B cell (primary cell): ENCODE results near the gene MAGI2. TPM values are rescaled to one million over a fixed set of nuclear protein-coding genes. Genes with fewer than 3 reads are reported as not detected.

Source experiments
- ATAC-seq: fragments of 200-7000 bp; cut with Tn5 transposase; one replicate; pipeline ENCODE4 v1.10.0; 2021; ENCODE audit warnings: low read depth, mild to moderate bottlenecking, moderate number of reproducible peaks, moderate library complexity
- CTCF ChIA-PET: fragments of 350-600 bp; sonication (Branson Sonifier 250); formaldehyde crosslinking; loops from one replicate; lab custom pipeline; 2021; ENCODE audit warnings: antibody characterized with exemption, inconsistent platforms; lab: Charles Lee
- POLR2A ChIA-PET: fragments of 350-600 bp; sonication (Branson Sonifier 250); formaldehyde crosslinking; loops from one replicate; lab custom pipeline; 2021; ENCODE audit warnings: antibody characterized with exemption; lab: Charles Lee
- DNase-seq: peaks from one replicate; pipeline ENCODE4 v3.0.0; 2013
- H2AFZ ChIP-seq: 2 replicates; pipeline ENCODE4 v1.6.1; 2012; ENCODE audit warnings: mild to moderate bottlenecking, low read depth, low read length; ENCODE audit not compliant: insufficient read depth, poor library complexity, severe bottlenecking
- H3K27ac ChIP-seq, 2 donors: 1 replicate in 1 of 2; 2 replicates in 1 of 2; pipeline ENCODE4 v1.5.1; 2012 to 2013; ENCODE audit warnings: low read length in 2 of 2, mild to moderate bottlenecking in 2 of 2, moderate library complexity in 1 of 2
- H3K27me3 ChIP-seq, 4 experiments: fragments of 200-600 bp in 1 of 4; sonication (generic) in 1 of 4; replicated peaks in 1 of 4; 1 replicate in 2 of 4; 2 replicates in 2 of 4; pipeline versions ENCODE4 v1.6.1 to v1.7.0; 2013 to 2016; ENCODE audit warnings: low read length in 3 of 4, mild to moderate bottlenecking in 2 of 4, mixed read lengths in 1 of 4, moderate library complexity in 1 of 4; ENCODE audit not compliant: insufficient read depth in 4 of 4, control insufficient read depth in 3 of 4; ENCODE audit errors: control extremely low read depth in 1 of 4
- H3K36me3 ChIP-seq, 2 experiments: replicated peaks in 1 of 2; 1 replicate in 1 of 2; 2 replicates in 1 of 2; pipeline versions ENCODE4 v1.6.1 to v1.7.1; 2013; ENCODE audit warnings: low read length in 1 of 2; ENCODE audit not compliant: insufficient read depth in 2 of 2, control insufficient read depth in 1 of 2; ENCODE audit errors: control extremely low read depth in 1 of 2, extremely low read depth in 1 of 2
- H3K4me1 ChIP-seq, 2 donors: fragments of 200-600 bp in 1 of 2; sonication (generic) in 1 of 2; 1 replicate in 1 of 2; 2 replicates in 1 of 2; pipeline versions ENCODE4 v1.5.1 to v1.6.1; 2013 to 2017; ENCODE audit warnings: low read length in 2 of 2; ENCODE audit not compliant: control insufficient read depth in 2 of 2, insufficient read depth in 2 of 2
- H3K4me2 ChIP-seq: replicated peaks from 2 replicates; pipeline ENCODE3; 2012; ENCODE audit warnings: mild to moderate bottlenecking, low read depth, low read length; ENCODE audit not compliant: poor library complexity, severe bottlenecking
- H3K4me3 ChIP-seq, 5 experiments: fragments of 200-600 bp in 1 of 5; sonication (generic) in 1 of 5; 1 replicate in 3 of 5; 2 replicates in 2 of 5; pipeline versions ENCODE4 v1.5.1 to v1.7.0; 2011 to 2016; ENCODE audit warnings: low read length in 4 of 5, mild to moderate bottlenecking in 4 of 5, low read depth in 2 of 5, control low read depth in 1 of 5, moderate library complexity in 1 of 5; ENCODE audit not compliant: insufficient read depth in 1 of 5; ENCODE audit errors: control extremely low read depth in 1 of 5, extremely low read depth in 1 of 5
- H3K79me2 ChIP-seq: fragments of 200-600 bp; sonication (generic); one replicate; pipeline ENCODE4 v1.6.0; 2016; ENCODE audit warnings: low read length; ENCODE audit not compliant: control insufficient read depth, insufficient read depth
- H3K9ac ChIP-seq: fragments of 200-600 bp; sonication (generic); 2 replicates; pipeline ENCODE4 v1.6.1; 2017; ENCODE audit warnings: mild to moderate bottlenecking, low read length, moderate library complexity
- H3K9me3 ChIP-seq, 3 donors: one replicate each; pipeline versions ENCODE4 v1.6.1 to v1.7.1; 2013; ENCODE audit warnings: low read length in 2 of 3; ENCODE audit not compliant: control insufficient read depth in 2 of 3, insufficient read depth in 1 of 3; ENCODE audit errors: control extremely low read depth in 1 of 3
- H4K20me1 ChIP-seq: 2 replicates; pipeline ENCODE4 v1.6.0; 2012; ENCODE audit warnings: mild to moderate bottlenecking, low read length; ENCODE audit not compliant: insufficient read depth, control insufficient read depth, poor library complexity, severe bottlenecking
- H3K27ac Mint-ChIP-seq: one replicate; pipeline ENCODE4 v1.8.0; 2021; ENCODE audit warnings: mixed read lengths
- H3K27me3 Mint-ChIP-seq: one replicate; pipeline ENCODE4 v1.8.0; 2021; ENCODE audit warnings: mixed read lengths
- H3K4me1 Mint-ChIP-seq: one replicate; pipeline ENCODE4 v1.8.0; 2021; ENCODE audit warnings: mixed read lengths
- H3K4me3 Mint-ChIP-seq: one replicate; pipeline ENCODE4 v1.8.0; 2021; ENCODE audit warnings: mixed read lengths
- H3K9me3 Mint-ChIP-seq: one replicate; pipeline ENCODE4 v1.8.0; 2022; ENCODE audit warnings: mixed read lengths; ENCODE audit not compliant: insufficient read depth
- CTCF ChIP-seq: fragments of 200-600 bp; IDR thresholded peaks from one replicate; pipeline ENCODE4 v1.8.0; 2022; ENCODE audit warnings: antibody characterized with exemption, mild to moderate bottlenecking
- EZH2 ChIP-seq: IDR thresholded peaks from 2 replicates; pipeline ENCODE4 v1.6.1; 2012; ENCODE audit warnings: borderline replicate concordance, low read depth, mild to moderate bottlenecking, moderate library complexity, low read length; ENCODE audit not compliant: insufficient read depth, poor library complexity, severe bottlenecking
- WGBS: methylation state at CpG from one replicate; pipeline ENCODE4 v1.1.5; 2013; ENCODE audit warnings: missing lambda C conversion rate; ENCODE audit not compliant: insufficient coverage; 5-methylcytosine and 5-hydroxymethylcytosine counted together
- intact Hi-C: fragments of 100-400 bp; cut with micrococcal nuclease; formaldehyde crosslinking; loops from one replicate; pipeline ENCODE4 v1.10.0; 2022
- polyA plus RNA-seq: library from polyadenylated mRNA; depleted of rRNA; stranded (reverse); fragments of >200 nt; gene quantifications from 2 replicates; pipeline ENCODE4 v1.2.3, GENCODE V29; 2012
- total RNA-seq, 2 donors: library from RNA; stranded (reverse); fragments of 120-200 nt in 1 of 2; gene quantifications; 1 replicate in 1 of 2; 2 replicates in 1 of 2; pipeline versions ENCODE4 v1.2.3 to v1.2.4, GENCODE V29; 2013 to 2022

Gene MAGI2
- total and polyA plus RNA-seq, 2 donors (not counting 1 experiment from before 2014, with no cell fraction given): 0.16 to 0.64 TPM

GRCh38 chr7:79412915-79413314 is 40.6 kb downstream of the MAGI2 start:
- Histone ChIP-seq H3K9ac (no peak overlapping the region), H4K20me1 (no peaks in the 10 kb centered on the region), H3K4me3 (no peak overlapping the region), H3K36me3 (no peaks in the 10 kb centered on the region), H2AFZ (no peak overlapping the region), H3K4me1 (no peaks in the 10 kb centered on the region), H3K27me3 (no peaks in the 10 kb centered on the region), H3K27ac (no peak overlapping the region), H3K9me3 (no peaks in the 10 kb centered on the region), H3K79me2 (no peaks in the 10 kb centered on the region), H3K4me2 (no peak overlapping the region)
- no CpG with 5 or more reads among the region's 2 CpGs for WGBS
- Mint-ChIP-seq H3K4me1 (no peaks in the 10 kb centered on the region), H3K27me3 (no peaks in the 10 kb centered on the region), H3K27ac (no peak overlapping the region), H3K4me3 (no peak overlapping the region), H3K9me3 (no peaks in the 10 kb centered on the region)
- TF ChIP-seq CTCF (no peak), EZH2 (no peak)
- ChIA-PET CTCF (no interaction called here), POLR2A (no interaction called here)
- intact Hi-C loops: no loop called here
- DNase-seq (no peak), ATAC-seq (no peak)

- no peak overlapping the region for H2AFZ ChIP-seq
- H3K4me1 ChIP-seq: no peaks in the 10 kb centered on the region
- H3K27ac Mint-ChIP-seq: no peak overlapping the region
- DNase-seq (no peak), ATAC-seq (no peak)
- H3K27me3 ChIP-seq: no peaks in the 10 kb centered on the region
- ChIA-PET CTCF (no interaction called here), POLR2A (no interaction called here)
- no peaks in the 10 kb centered on the region for H3K9me3 Mint-ChIP-seq
- H3K4me1 Mint-ChIP-seq: no peaks in the 10 kb centered on the region
- H3K9me3 ChIP-seq: no peaks in the 10 kb centered on the region
- H3K4me3 Mint-ChIP-seq: no peak overlapping the region
- H3K27me3 Mint-ChIP-seq: no peaks in the 10 kb centered on the region
- intact Hi-C loops: no loop called here
- no peak overlapping the region for H3K27ac ChIP-seq
- H3K4me2 ChIP-seq: no peak overlapping the region
- H3K36me3 ChIP-seq: no peaks in the 10 kb centered on the region
- H3K9ac ChIP-seq: no peak overlapping the region
- no peaks in the 10 kb centered on the region for H4K20me1 ChIP-seq
- H3K79me2 ChIP-seq: no peaks in the 10 kb centered on the region
- 67% methylated on average over 1 of the region's 3 CpGs for WGBS
- TF ChIP-seq CTCF: no peak
- TF ChIP-seq EZH2: no peak
- H3K4me3 ChIP-seq: no peak overlapping the region
Measured at GRCh38 chr7:79412438-79412837, 41.0 kb downstream of the MAGI2 start.
